ENCODE results near the gene PKNOX2. TPM values are rescaled to one million over a fixed set of nuclear protein-coding genes. Genes with fewer than 3 reads are reported as not detected.
A peak's percentile ranks its signal among the peaks of the same experiment; 100 is the strongest.

The PKNOX2 gene
- total RNA-seq, 1 donor from 2014 or later: 6.8 TPM

GRCh38 chr11:125164091-125164421, 495 bp upstream of the PKNOX2 start:
- Histone ChIP-seq H3K27me3 (ENCODE audit: control insufficient read depth in 3 of 3, insufficient read depth in 3 of 3, low read length in 3 of 3) (no peaks in the 10 kb centered on the region), H3K9ac (ENCODE audit: low read depth in 1 of 3, low read length in 3 of 3) (peak overlapping the region; percentile 51 to 68 (median 66)), H3K36me3 (ENCODE audit: control insufficient read depth in 3 of 3, insufficient read depth in 3 of 3, low read length in 3 of 3) (no peaks in the 10 kb centered on the region), H3K9me3 (ENCODE audit: control insufficient read depth in 3 of 3, low read length in 3 of 3) (no peaks in the 10 kb centered on the region), H3K4me1 (ENCODE audit: control insufficient read depth in 3 of 3, insufficient read depth in 3 of 3, low read length in 3 of 3) (peaks cover 31 to 35% (median 32%) of the 10 kb centered on the region in 3 donors), H3K27ac (ENCODE audit: low read depth, low read length) (peak overlapping the region; percentile 39), H3K4me3 (ENCODE audit: low read length in 3 of 3) (no peak overlapping the region)

GRCh38 chr11:125165111-125165842, 726 bp downstream of the PKNOX2 start:
- H3K4me1 ChIP-seq (ENCODE audit: control insufficient read depth in 3 of 3, insufficient read depth in 3 of 3, low read length in 3 of 3): peaks cover 43 to 47% (median 44%) of the 10 kb centered on the region in 3 donors

GRCh38 chr11:125165843-125166763, 1.6 kb downstream of the PKNOX2 start:
- H3K4me1 ChIP-seq (ENCODE audit: control insufficient read depth in 3 of 3, insufficient read depth in 3 of 3, low read length in 3 of 3): peaks cover 47 to 53% (median 50%) of the 10 kb centered on the region in 3 donors
- peak overlapping the region; percentile 84 to 86 (median 85) for H3K4me3 ChIP-seq (ENCODE audit: low read length in 3 of 3)
- no peaks in the 10 kb centered on the region for H3K9me3 ChIP-seq (ENCODE audit: control insufficient read depth in 3 of 3, low read length in 3 of 3)
- peak overlapping the region; percentile 90 for H3K27ac ChIP-seq (ENCODE audit: low read depth, low read length)
- peak overlapping the region; percentile 89 to 95 (median 91) for H3K9ac ChIP-seq (ENCODE audit: low read depth in 1 of 3, low read length in 3 of 3)
- H3K27me3 ChIP-seq (ENCODE audit: control insufficient read depth in 3 of 3, insufficient read depth in 3 of 3, low read length in 3 of 3): no peaks in the 10 kb centered on the region
- no peaks in the 10 kb centered on the region for H3K36me3 ChIP-seq (ENCODE audit: control insufficient read depth in 3 of 3, insufficient read depth in 3 of 3, low read length in 3 of 3)

More at GRCh38 chr11:125165111-125165842, 726 bp downstream of the PKNOX2 start:
- H3K27me3 ChIP-seq (ENCODE audit: control insufficient read depth in 3 of 3, insufficient read depth in 3 of 3, low read length in 3 of 3): no peaks in the 10 kb centered on the region
- no peaks in the 10 kb centered on the region for H3K36me3 ChIP-seq (ENCODE audit: control insufficient read depth in 3 of 3, insufficient read depth in 3 of 3, low read length in 3 of 3)
- H3K4me3 ChIP-seq (ENCODE audit: low read length in 3 of 3): peak overlapping the region; percentile 84 to 86 (median 85)
- H3K9me3 ChIP-seq (ENCODE audit: control insufficient read depth in 3 of 3, low read length in 3 of 3): no peaks in the 10 kb centered on the region
- peak overlapping the region; percentile 89 to 95 (median 91) for H3K9ac ChIP-seq (ENCODE audit: low read depth in 1 of 3, low read length in 3 of 3)
- H3K27ac ChIP-seq (ENCODE audit: low read depth, low read length): peak overlapping the region; percentile 90

GRCh38 chr11:125166764-125167291, 2.3 kb downstream of the PKNOX2 start:
- Histone ChIP-seq H3K27me3 (ENCODE audit: control insufficient read depth in 3 of 3, insufficient read depth in 3 of 3, low read length in 3 of 3) (peaks cover 0 to under 1% (median 0%) of the 10 kb centered on the region in 3 donors), H3K9ac (ENCODE audit: low read depth in 1 of 3, low read length in 3 of 3) (peak overlapping the region; percentile 89 to 95 (median 91)), H3K36me3 (ENCODE audit: control insufficient read depth in 3 of 3, insufficient read depth in 3 of 3, low read length in 3 of 3) (no peaks in the 10 kb centered on the region), H3K4me1 (ENCODE audit: control insufficient read depth in 3 of 3, insufficient read depth in 3 of 3, low read length in 3 of 3) (peaks cover 47 to 60% (median 56%) of the 10 kb centered on the region in 3 donors), H3K9me3 (ENCODE audit: control insufficient read depth in 3 of 3, low read length in 3 of 3) (no peaks in the 10 kb centered on the region), H3K27ac (ENCODE audit: low read depth, low read length) (peak overlapping the region; percentile 90), H3K4me3 (ENCODE audit: low read length in 3 of 3) (peak overlapping the region; percentile 84 to 86 (median 85))

- Histone ChIP-seq H3K4me1 (ENCODE audit: control insufficient read depth in 3 of 3, insufficient read depth in 3 of 3, low read length in 3 of 3) (peaks cover 47 to 66% (median 59%) of the 10 kb centered on the region in 3 donors), H3K27me3 (ENCODE audit: control insufficient read depth in 3 of 3, insufficient read depth in 3 of 3, low read length in 3 of 3) (peaks cover 0 to 2% (median 0%) of the 10 kb centered on the region in 3 donors), H3K9me3 (ENCODE audit: control insufficient read depth in 3 of 3, low read length in 3 of 3) (no peaks in the 10 kb centered on the region), H3K4me3 (ENCODE audit: low read length in 3 of 3) (peak overlapping the region; percentile 48 to 86 (median 84)), H3K36me3 (ENCODE audit: control insufficient read depth in 3 of 3, insufficient read depth in 3 of 3, low read length in 3 of 3) (no peaks in the 10 kb centered on the region), H3K9ac (ENCODE audit: low read depth in 1 of 3, low read length in 3 of 3) (peak overlapping the region; percentile 89 to 95 (median 91)), H3K27ac (ENCODE audit: low read depth, low read length) (peak overlapping the region; percentile 90)
Measured at GRCh38 chr11:125167292-125167953, 2.9 kb downstream of the PKNOX2 start.

GRCh38 chr11:125167954-125168835, 3.6 kb downstream of the PKNOX2 start:
- Histone ChIP-seq H3K27ac (ENCODE audit: low read depth, low read length) (peak overlapping the region; percentile 90), H3K9me3 (ENCODE audit: control insufficient read depth in 3 of 3, low read length in 3 of 3) (no peaks in the 10 kb centered on the region), H3K4me3 (ENCODE audit: low read length in 3 of 3) (peak overlapping the region; percentile 48 to 86 (median 84)), H3K9ac (ENCODE audit: low read depth in 1 of 3, low read length in 3 of 3) (peak overlapping the region; percentile 27 to 95 (median 91)), H3K27me3 (ENCODE audit: control insufficient read depth in 3 of 3, insufficient read depth in 3 of 3, low read length in 3 of 3) (peaks cover 0 to 2% (median 0%) of the 10 kb centered on the region in 3 donors), H3K36me3 (ENCODE audit: control insufficient read depth in 3 of 3, insufficient read depth in 3 of 3, low read length in 3 of 3) (no peaks in the 10 kb centered on the region), H3K4me1 (ENCODE audit: control insufficient read depth in 3 of 3, insufficient read depth in 3 of 3, low read length in 3 of 3) (peaks cover 47 to 66% (median 59%) of the 10 kb centered on the region in 3 donors)

GRCh38 chr11:125168918-125169456, 4.4 kb downstream of the PKNOX2 start:
- no peaks in the 10 kb centered on the region for H3K9me3 ChIP-seq (ENCODE audit: control insufficient read depth in 3 of 3, low read length in 3 of 3)
- H3K27me3 ChIP-seq (ENCODE audit: control insufficient read depth in 3 of 3, insufficient read depth in 3 of 3, low read length in 3 of 3): peaks cover 0 to 2% (median 0%) of the 10 kb centered on the region in 3 donors
- peak overlapping the region; percentile 90 for H3K27ac ChIP-seq (ENCODE audit: low read depth, low read length)
- no peaks in the 10 kb centered on the region for H3K36me3 ChIP-seq (ENCODE audit: control insufficient read depth in 3 of 3, insufficient read depth in 3 of 3, low read length in 3 of 3)
- H3K4me3 ChIP-seq (ENCODE audit: low read length in 3 of 3): peak overlapping the region in 2 of 3 donors; percentile 9 to 14
- peak overlapping the region in 2 of 3 donors; percentile 54 to 68 for H3K9ac ChIP-seq (ENCODE audit: low read depth in 1 of 3, low read length in 3 of 3)
- peaks cover 47 to 64% (median 58%) of the 10 kb centered on the region in 3 donors for H3K4me1 ChIP-seq (ENCODE audit: control insufficient read depth in 3 of 3, insufficient read depth in 3 of 3, low read length in 3 of 3)

- Histone ChIP-seq H3K4me1 (ENCODE audit: control insufficient read depth in 3 of 3, insufficient read depth in 3 of 3, low read length in 3 of 3) (peaks cover 50 to 62% (median 55%) of the 10 kb centered on the region in 3 donors), H3K9me3 (ENCODE audit: control insufficient read depth in 3 of 3, low read length in 3 of 3) (no peaks in the 10 kb centered on the region), H3K27me3 (ENCODE audit: control insufficient read depth in 3 of 3, insufficient read depth in 3 of 3, low read length in 3 of 3) (peaks cover 0 to 2% (median 0%) of the 10 kb centered on the region in 3 donors), H3K36me3 (ENCODE audit: control insufficient read depth in 3 of 3, insufficient read depth in 3 of 3, low read length in 3 of 3) (no peaks in the 10 kb centered on the region), H3K27ac (ENCODE audit: low read depth, low read length) (peak overlapping the region; percentile 90), H3K4me3 (ENCODE audit: low read length in 3 of 3) (peak overlapping the region; percentile 42 to 52 (median 49)), H3K9ac (ENCODE audit: low read depth in 1 of 3, low read length in 3 of 3) (peak overlapping the region; percentile 23 to 68 (median 54))
Measured at GRCh38 chr11:125170001-125170509, 5.5 kb downstream of the PKNOX2 start.

Measured in skeletal muscle tissue (tissue), 4 donors.